IMR-90 (cell line): ENCODE measurements around the gene SCD. TPM values are rescaled to one million over a fixed set of nuclear protein-coding genes. Genes with fewer than 3 reads are reported as not detected.
A peak's percentile ranks its signal among the peaks of the same experiment; 100 is the strongest.

Experiments
- ATAC-seq: fragments of 200-7000 bp; cut with Tn5 transposase; 2 replicates; pipeline ENCODE4 v1.9.1; 2020; ENCODE audit warnings: low read depth, mild to moderate bottlenecking, moderate library complexity
- BruUV-seq: library from RNA; stranded (reverse); fragments of 400-500 nt; replicated peaks from 2 replicates; lab custom pipeline; 2021; lab: Mats Ljungman, UMichigan
- CTCF ChIA-PET: fragments of 300-600 bp; formaldehyde crosslinking; extraction: SDS; loops from one replicate; lab custom pipeline; 2021; ENCODE audit warnings: antibody characterized with exemption; lab: Yijun Ruan, JAX
- POLR2A ChIA-PET: fragments of 300-600 bp; sonication (Branson Sonifier 250); formaldehyde crosslinking; loops from one replicate; lab custom pipeline; 2022; ENCODE audit warnings: antibody characterized with exemption; ENCODE audit not compliant: unreplicated experiment; lab: Charles Lee
- DNase-seq: peaks from one replicate; pipeline ENCODE4 v3.0.0; 2013
- H2AFZ ChIP-seq: replicated peaks from 2 replicates; pipeline ENCODE3; 2013; ENCODE audit warnings: low read length, mild to moderate bottlenecking; ENCODE audit not compliant: poor library complexity
- H2AK5ac ChIP-seq: 2 replicates; pipeline ENCODE4 v1.6.1; 2013; ENCODE audit warnings: low read depth, low read length, inconsistent platforms
- H2AK9ac ChIP-seq: replicated peaks from 2 replicates; pipeline ENCODE3; 2013; ENCODE audit warnings: mild to moderate bottlenecking, low read depth, low read length, moderate library complexity; ENCODE audit not compliant: poor library complexity
- H2BK120ac ChIP-seq: 2 replicates; pipeline ENCODE4 v1.6.1; 2013; ENCODE audit warnings: low read depth, low read length, inconsistent platforms
- H2BK15ac ChIP-seq: 3 replicates; pipeline ENCODE4 v1.6.1; 2013; ENCODE audit warnings: low read depth, low read length, inconsistent platforms
- H2BK20ac ChIP-seq: 2 replicates; pipeline ENCODE4 v1.6.1; 2013; ENCODE audit warnings: low read depth, mild to moderate bottlenecking, inconsistent platforms, low read length, moderate library complexity
- H2BK5ac ChIP-seq: 2 replicates; pipeline ENCODE4 v1.6.1; 2013; ENCODE audit warnings: mild to moderate bottlenecking, low read depth, low read length, inconsistent platforms; ENCODE audit not compliant: poor library complexity, severe bottlenecking
- H3K14ac ChIP-seq: replicated peaks from 2 replicates; pipeline ENCODE4 v1.6.1; 2013; ENCODE audit warnings: low read depth, low read length, inconsistent platforms
- H3K18ac ChIP-seq: 2 replicates; pipeline ENCODE4 v1.6.1; 2013; ENCODE audit warnings: low read depth, low read length, control low read depth
- H3K23ac ChIP-seq: 2 replicates; pipeline ENCODE4 v1.6.1; 2013; ENCODE audit warnings: low read depth, low read length, inconsistent platforms
- H3K27ac ChIP-seq: 2 replicates; pipeline ENCODE4 v1.5.1; 2013; ENCODE audit warnings: mild to moderate bottlenecking, control low read depth, low read length; ENCODE audit not compliant: insufficient read depth
- H3K27me3 ChIP-seq: 2 replicates; pipeline ENCODE4 v1.6.1; 2013; ENCODE audit warnings: low read length; ENCODE audit not compliant: control insufficient read depth, insufficient read depth
- H3K36me3 ChIP-seq: 2 replicates; pipeline ENCODE4 v1.6.1; 2013; ENCODE audit warnings: low read length, mixed read lengths; ENCODE audit not compliant: control insufficient read depth, insufficient read depth
- H3K4ac ChIP-seq: 2 replicates; pipeline ENCODE4 v1.6.1; 2013; ENCODE audit warnings: low read depth, low read length, inconsistent platforms
- H3K4me1 ChIP-seq: 2 replicates; pipeline ENCODE4 v1.6.1; 2013; ENCODE audit warnings: low read length, mixed read lengths; ENCODE audit not compliant: control insufficient read depth, insufficient read depth
- H3K4me2 ChIP-seq: 2 replicates; pipeline ENCODE4 v1.6.1; 2013; ENCODE audit warnings: low read depth, mild to moderate bottlenecking, control low read depth, low read length, moderate library complexity
- H3K4me3 ChIP-seq: 2 replicates; pipeline ENCODE4 v1.5.1; 2013; ENCODE audit warnings: low read depth, mild to moderate bottlenecking, control low read depth, low read length, moderate library complexity; ENCODE audit not compliant: insufficient read depth
- H3K56ac ChIP-seq: 2 replicates; pipeline ENCODE4 v1.6.1; 2013; ENCODE audit warnings: low read length, inconsistent platforms; ENCODE audit not compliant: insufficient read depth; ENCODE audit errors: extremely low read depth
- H3K79me1 ChIP-seq, 2 experiments: 2 replicates each; pipeline ENCODE4 v1.6.1; 2013; ENCODE audit warnings: low read length in 2 of 2, inconsistent platforms in 1 of 2, low read depth in 1 of 2
- H3K9ac ChIP-seq: 2 replicates; pipeline ENCODE4 v1.6.1; 2013; ENCODE audit warnings: low read depth, low read length, control low read depth
- H3K9me1 ChIP-seq: 2 replicates; pipeline ENCODE4 v1.6.1; 2013; ENCODE audit warnings: low read length, inconsistent platforms; ENCODE audit not compliant: insufficient read depth
- H3K9me3 ChIP-seq: 2 replicates; pipeline ENCODE4 v1.6.1; 2013; ENCODE audit warnings: low read length; ENCODE audit not compliant: control insufficient read depth, insufficient read depth
- H4K20me1 ChIP-seq: 2 replicates; pipeline ENCODE4 v1.6.1; 2013; ENCODE audit warnings: low read length, inconsistent platforms; ENCODE audit not compliant: insufficient read depth
- H4K5ac ChIP-seq: 2 replicates; pipeline ENCODE4 v1.6.1; 2013; ENCODE audit warnings: mild to moderate bottlenecking, low read depth, low read length, control low read depth
- H4K8ac ChIP-seq, 2 experiments: 2 replicates each; pipeline ENCODE4 v1.6.1; 2013; ENCODE audit warnings: low read depth in 2 of 2, low read length in 2 of 2, control low read depth in 1 of 2, inconsistent platforms in 1 of 2
- H4K91ac ChIP-seq: 2 replicates; pipeline ENCODE4 v1.6.1; 2013; ENCODE audit warnings: low read depth, low read length, inconsistent platforms; ENCODE audit not compliant: insufficient read depth
- CHD1 ChIP-seq: IDR thresholded peaks from 2 replicates; pipeline ENCODE4 v1.6.1; 2012; ENCODE audit warnings: low read depth, low read length, improper control_type of control experiment
- FOS ChIP-seq: fragments of 150-350 bp; IDR thresholded peaks from 2 replicates; pipeline ENCODE4 v1.6.1; 2016; ENCODE audit warnings: low read depth, low read length
- MAFK ChIP-seq: IDR thresholded peaks from 2 replicates; pipeline ENCODE4 v1.6.1; 2012; ENCODE audit warnings: low read depth, low read length, improper control_type of control experiment
- MXI1 ChIP-seq: IDR thresholded peaks from 2 replicates; pipeline ENCODE4 v1.6.1; 2012; ENCODE audit warnings: low read depth, mild to moderate bottlenecking, low read length, moderate library complexity, borderline replicate concordance
- NFE2L2 ChIP-seq: fragments of 150-350 bp; IDR thresholded peaks from 2 replicates; pipeline ENCODE4 v1.6.1; 2016; ENCODE audit warnings: low read depth, mild to moderate bottlenecking, low read length
- POLR2A ChIP-seq: IDR thresholded peaks from 2 replicates; pipeline ENCODE4 v1.6.1; 2012; ENCODE audit warnings: mild to moderate bottlenecking, low read depth, low read length
- RCOR1 ChIP-seq: IDR thresholded peaks from 2 replicates; pipeline ENCODE4 v1.6.1; 2012; ENCODE audit warnings: mild to moderate bottlenecking, low read length, improper control_type of control experiment; ENCODE audit not compliant: insufficient replicate concordance
- RFX5 ChIP-seq: IDR thresholded peaks from 2 replicates; pipeline ENCODE4 v1.8.0; 2012; ENCODE audit warnings: low read depth, mild to moderate bottlenecking, low read length, moderate library complexity
- SMC3 ChIP-seq: fragments of 150-350 bp; IDR thresholded peaks from 2 replicates; pipeline ENCODE4 v1.6.1; 2016; ENCODE audit warnings: low read depth, mild to moderate bottlenecking, antibody characterized with exemption, low read length, moderate library complexity
- WGBS, 2 experiments: methylation state at CpG; one replicate each; pipeline versions ENCODE4 v1.1.5 to v1.1.7; 2013; ENCODE audit warnings: missing lambda C conversion rate in 2 of 2; ENCODE audit not compliant: insufficient read length in 1 of 2; ENCODE audit errors: extremely low coverage in 2 of 2; 5-methylcytosine and 5-hydroxymethylcytosine counted together
- dilution Hi-C: fragments of 300-500 bp; cut with HindIII; formaldehyde crosslinking; loops from one replicate; pipeline ENCODE4 v1.14.3; 2018; ENCODE audit warnings: low sequenced_read_pairs; ENCODE audit not compliant: unreplicated experiment
- in situ Hi-C: fragments of 300-500 bp; cut with MboI; formaldehyde crosslinking; loops from 3 replicates; pipeline ENCODE4 v1.14.3; 2019; ENCODE audit warnings: low sequenced_read_pairs, inconsistent platforms, mixed read lengths
- intact Hi-C: fragments of 100-400 bp; cut with micrococcal nuclease; formaldehyde crosslinking; loops from 2 replicates; pipeline ENCODE4 v1.10.0; 2022
- polyA plus RNA-seq, 3 experiments: library from polyadenylated mRNA; depleted of rRNA; stranded (reverse); fragments of >200 nt; gene quantifications; 2 replicates each; pipeline ENCODE4 v1.2.3, GENCODE V29; 2012; ENCODE audit warnings: low replicate concordance in 1 of 3
- total RNA-seq: library from RNA; depleted of rRNA; stranded (reverse); fragments of >200 nt; gene quantifications from 2 replicates; pipeline ENCODE4 v1.2.3, GENCODE V29; 2012
- TF ChIP-seq, protein P1 (sequence below): fragments of 150-350 bp; IDR thresholded peaks from 2 replicates; pipeline ENCODE4 v1.6.1; 2017; ENCODE audit warnings: mild to moderate bottlenecking, antibody characterized with exemption, low read length, low read depth

SCD gene
- total and polyA plus RNA-seq, 2 of the 4 experiments (the other 2 are of a cell fraction): 50.7 to 65.1 TPM

DNA sequence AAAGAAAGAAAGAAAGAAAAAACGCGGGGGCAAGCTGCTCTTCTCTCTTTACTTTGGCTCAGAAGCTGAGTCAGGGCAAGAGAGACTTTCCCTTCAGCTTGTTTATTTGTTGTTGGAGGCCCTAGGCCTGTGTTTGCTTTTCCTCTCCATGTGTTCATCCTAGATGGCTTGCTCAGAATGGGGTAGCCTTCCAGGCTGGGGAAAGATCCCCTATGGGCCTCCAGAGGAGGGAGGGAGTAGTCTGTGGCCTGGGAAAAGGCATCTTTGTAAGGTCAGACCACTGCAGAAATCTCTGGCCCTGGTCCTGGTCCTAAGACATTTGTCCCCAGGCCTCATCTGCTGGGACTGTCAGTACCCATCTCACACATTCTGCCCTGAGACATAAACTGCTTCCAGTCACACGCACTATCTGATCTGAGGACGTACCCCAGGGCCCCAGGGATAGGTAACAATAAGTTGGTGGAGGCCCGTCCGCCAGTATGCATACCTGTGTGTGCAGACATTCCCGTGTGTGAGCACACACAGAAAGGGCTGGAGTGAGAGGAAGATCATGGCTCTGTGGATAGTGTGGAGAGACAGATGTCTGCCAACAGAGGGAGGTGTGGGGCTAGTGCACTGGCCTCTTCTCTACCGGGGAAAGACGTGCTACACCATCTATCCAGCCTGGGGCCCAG lies 4.9 kb upstream of the SCD start (continued):
- TF ChIP-seq, protein P1, sequence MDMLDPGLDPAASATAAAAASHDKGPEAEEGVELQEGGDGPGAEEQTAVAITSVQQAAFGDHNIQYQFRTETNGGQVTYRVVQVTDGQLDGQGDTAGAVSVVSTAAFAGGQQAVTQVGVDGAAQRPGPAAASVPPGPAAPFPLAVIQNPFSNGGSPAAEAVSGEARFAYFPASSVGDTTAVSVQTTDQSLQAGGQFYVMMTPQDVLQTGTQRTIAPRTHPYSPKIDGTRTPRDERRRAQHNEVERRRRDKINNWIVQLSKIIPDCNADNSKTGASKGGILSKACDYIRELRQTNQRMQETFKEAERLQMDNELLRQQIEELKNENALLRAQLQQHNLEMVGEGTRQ: no peak
- no peak for TF ChIP-seq POLR2A

DNA sequence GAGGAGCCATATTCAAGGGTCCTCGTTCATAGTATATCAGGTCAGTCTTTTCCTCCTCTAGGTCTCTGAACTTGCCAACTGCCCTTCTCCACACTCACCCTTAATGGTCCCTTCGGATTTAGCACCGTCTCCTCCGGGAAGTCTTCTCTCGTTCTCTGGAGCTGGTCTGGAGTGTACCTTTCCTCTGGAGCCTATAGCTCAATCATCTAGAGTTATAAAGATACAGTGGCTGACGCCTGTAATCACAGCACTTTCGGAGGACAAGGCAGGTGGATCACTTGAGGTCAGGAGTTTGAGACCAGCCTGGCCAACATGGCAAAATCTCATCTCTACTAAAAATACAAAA lies 4.4 kb upstream of the SCD start:
- Histone ChIP-seq H4K91ac (no peak overlapping the region), H3K4me3 (no peak overlapping the region), H3K9me3 (no peaks in the 10 kb centered on the region), H2AFZ (no peak overlapping the region), H2AK5ac (peak overlapping the region; percentile 10; the same call in 1 of the 2 replicates), H3K4ac (no peak overlapping the region), H3K36me3 (no peaks in the 10 kb centered on the region), H3K4me1 (peaks cover 14% of the 10 kb centered on the region), H4K20me1 (no peaks in the 10 kb centered on the region; the same call in 1 of the 2 replicates), H3K23ac (no peak overlapping the region), H4K5ac (no peak overlapping the region), H3K27me3 (peaks cover 7% of the 10 kb centered on the region), H3K9ac (no peak overlapping the region), H3K18ac (no peak overlapping the region), H3K9me1 (peaks cover 5% of the 10 kb centered on the region), H4K8ac (no peak overlapping the region), H3K4me2 (no peak overlapping the region), H2BK20ac (no peak overlapping the region; the same call in 1 of the 2 replicates), H2BK15ac (no peak overlapping the region), H3K56ac (no peak overlapping the region), H3K14ac (no peak overlapping the region), H3K79me1 (peaks cover 0 to 4% of the 10 kb centered on the region in 2 experiments; a peak in 3 of 4 replicates), H2BK5ac (no peak overlapping the region), H2AK9ac (no peak overlapping the region), H2BK120ac (peak overlapping the region; percentile 6; the same call in 1 of the 2 replicates), H3K27ac (no peak overlapping the region)
- ChIA-PET POLR2A (no interaction called here), CTCF (interaction anchor here (0.6 to 2.3 kb wide), 4 partner anchors 67 to 96 kb away, joined by 5 to 19 read pairs (median 6); no protein-coding TSS in a partner anchor)
- dilution Hi-C loops: no loop called here
- WGBS, 2 experiments: 0% methylated on average over 1 of the region's 7 CpGs; no CpG with 5 or more reads in 1 of the 2 experiments
- in situ Hi-C loops: loop anchor here (5.0 to 25.0 kb wide), 3 partner anchors 90 to 545 kb away; no protein-coding TSS in a partner anchor
- DNase-seq (no peak), ATAC-seq (no peak)
- BruUV-seq: no TSS peak
- intact Hi-C loops: loop anchor here (1.0 kb wide), 2 partner anchors 91 to 176 kb away; no protein-coding TSS in a partner anchor
- TF ChIP-seq MAFK (no peak), MXI1 (no peak), POLR2A (no peak), NFE2L2 (no peak), SMC3 (no peak), CHD1 (no peak), RFX5 (no peak), RCOR1 (no peak), FOS (no peak)
